A673 (cell line): ENCODE results near the gene DACT3. TPM values are rescaled to one million over a fixed set of nuclear protein-coding genes. Genes with fewer than 3 reads are reported as not detected.

Experiments
- BruUV-seq: library from RNA; stranded (reverse); fragments of 400-500 nt; replicated peaks from 2 replicates; lab custom pipeline; 2021; lab: Mats Ljungman, UMichigan
- CTCF ChIA-PET: fragments of 300-600 bp; sonication (Branson Sonifier 250); formaldehyde crosslinking; loops from one replicate; lab custom pipeline; 2022; ENCODE audit warnings: antibody characterized with exemption; lab: Charles Lee
- POLR2A ChIA-PET: fragments of 300-600 bp; sonication (Branson Sonifier 250); formaldehyde crosslinking; loops from one replicate; lab custom pipeline; 2022; ENCODE audit warnings: antibody characterized with exemption; ENCODE audit not compliant: low non-redundant PET; lab: Charles Lee
- DNase-seq: peaks from one replicate; pipeline ENCODE4 v3.0.0-alpha.2; 2015; ENCODE audit warnings: low spot score
- H3K27ac ChIP-seq: fragments of 200-600 bp; sonication (generic); 2 replicates; pipeline ENCODE4 v1.5.1; 2016; ENCODE audit warnings: mixed run types, low read depth, mild to moderate bottlenecking, mixed read lengths, antibody characterized with exemption, low read length; ENCODE audit not compliant: poor library complexity, severe bottlenecking
- H3K27me3 ChIP-seq: fragments of 200-600 bp; sonication (generic); replicated peaks from 2 replicates; pipeline ENCODE4 v1.6.1; 2017; ENCODE audit warnings: mixed run types, low read depth, mild to moderate bottlenecking, mixed read lengths, antibody characterized with exemption, low read length; ENCODE audit not compliant: insufficient read depth, poor library complexity
- H3K36me3 ChIP-seq: fragments of 200-600 bp; sonication (generic); 2 replicates; pipeline ENCODE4 v1.6.1; 2016; ENCODE audit warnings: mixed run types, mild to moderate bottlenecking, mixed read lengths, antibody characterized with exemption, low read length; ENCODE audit not compliant: insufficient read depth, poor library complexity, severe bottlenecking
- H3K4me1 ChIP-seq: fragments of 200-600 bp; sonication (generic); 2 replicates; pipeline ENCODE4 v1.6.1; 2017; ENCODE audit warnings: mixed run types, mild to moderate bottlenecking, mixed read lengths, antibody characterized with exemption, low read length; ENCODE audit not compliant: insufficient read depth, poor library complexity, severe bottlenecking
- H3K4me3 ChIP-seq: fragments of 200-600 bp; sonication (generic); 2 replicates; pipeline ENCODE4 v1.5.1; 2016; ENCODE audit warnings: low read depth, mixed run types, mild to moderate bottlenecking, mixed read lengths, low read length; ENCODE audit not compliant: poor library complexity, severe bottlenecking
- H3K9me3 ChIP-seq: fragments of 200-600 bp; sonication (generic); 2 replicates; pipeline ENCODE4 v1.6.1; 2016; ENCODE audit warnings: mixed run types, low read depth, mild to moderate bottlenecking, mixed read lengths, antibody characterized with exemption, low read length; ENCODE audit not compliant: poor library complexity, severe bottlenecking
- EZH2 ChIP-seq: fragments of 200-600 bp; sonication (generic); IDR thresholded peaks from 2 replicates; pipeline ENCODE4 v1.6.1; 2017; ENCODE audit warnings: borderline replicate concordance, low read depth, mild to moderate bottlenecking, mixed read lengths, antibody characterized with exemption, low read length; ENCODE audit not compliant: poor library complexity, severe bottlenecking
- intact Hi-C: fragments of 100-400 bp; cut with micrococcal nuclease; formaldehyde crosslinking; loops from one replicate; pipeline ENCODE4 v1.10.0; 2022; ENCODE audit not compliant: unreplicated experiment
- total RNA-seq: library from RNA; stranded (reverse); gene quantifications from 2 replicates; pipeline ENCODE4 v1.2.3, GENCODE V29; 2021
- TF ChIP-seq, protein P1 (sequence below): fragments of 300-800, 200-600 bp; sonication (generic); conservative IDR thresholded peaks from 2 replicates; pipeline ENCODE4 v1.5.1; 2017; ENCODE audit warnings: low read depth, mild to moderate bottlenecking, antibody characterized with exemption, low read length, moderate library complexity, mixed read lengths

The DACT3 gene
- total RNA-seq, 1 experiment from 2014 or later = 0.32 TPM

DNA sequence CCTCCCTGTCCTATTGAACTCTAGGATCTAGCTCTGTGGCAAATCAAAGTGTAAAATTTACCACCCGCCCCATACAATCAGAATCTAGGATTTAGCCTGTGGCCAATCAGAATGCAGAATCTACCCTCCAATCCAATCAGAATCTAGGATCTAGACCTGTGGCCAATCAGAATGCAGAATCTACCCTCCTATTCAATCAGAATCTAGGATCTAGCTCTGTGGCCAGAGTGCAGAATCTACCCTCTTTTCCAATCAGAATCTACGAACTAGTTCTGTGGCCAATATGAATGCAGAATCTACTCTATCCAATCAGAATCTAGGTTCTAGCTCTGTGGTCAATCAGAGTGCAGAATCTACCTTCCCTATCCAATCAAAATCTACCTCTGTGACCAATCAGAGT, 30.1 kb upstream of the DACT3 start:
- BruUV-seq = no TSS peak
- no peak for TF ChIP-seq EZH2
- TF ChIP-seq, protein P1, sequence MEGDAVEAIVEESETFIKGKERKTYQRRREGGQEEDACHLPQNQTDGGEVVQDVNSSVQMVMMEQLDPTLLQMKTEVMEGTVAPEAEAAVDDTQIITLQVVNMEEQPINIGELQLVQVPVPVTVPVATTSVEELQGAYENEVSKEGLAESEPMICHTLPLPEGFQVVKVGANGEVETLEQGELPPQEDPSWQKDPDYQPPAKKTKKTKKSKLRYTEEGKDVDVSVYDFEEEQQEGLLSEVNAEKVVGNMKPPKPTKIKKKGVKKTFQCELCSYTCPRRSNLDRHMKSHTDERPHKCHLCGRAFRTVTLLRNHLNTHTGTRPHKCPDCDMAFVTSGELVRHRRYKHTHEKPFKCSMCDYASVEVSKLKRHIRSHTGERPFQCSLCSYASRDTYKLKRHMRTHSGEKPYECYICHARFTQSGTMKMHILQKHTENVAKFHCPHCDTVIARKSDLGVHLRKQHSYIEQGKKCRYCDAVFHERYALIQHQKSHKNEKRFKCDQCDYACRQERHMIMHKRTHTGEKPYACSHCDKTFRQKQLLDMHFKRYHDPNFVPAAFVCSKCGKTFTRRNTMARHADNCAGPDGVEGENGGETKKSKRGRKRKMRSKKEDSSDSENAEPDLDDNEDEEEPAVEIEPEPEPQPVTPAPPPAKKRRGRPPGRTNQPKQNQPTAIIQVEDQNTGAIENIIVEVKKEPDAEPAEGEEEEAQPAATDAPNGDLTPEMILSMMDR = no peak
- H3K27ac ChIP-seq = no peak overlapping the region
- H3K4me3 ChIP-seq = no peak overlapping the region
- intact Hi-C loops = no loop called here
- no peaks in the 10 kb centered on the region for H3K27me3 ChIP-seq
- H3K9me3 ChIP-seq = no peaks in the 10 kb centered on the region
- no peaks in the 10 kb centered on the region for H3K4me1 ChIP-seq
- H3K36me3 ChIP-seq = peaks cover 65% of the 10 kb centered on the region
- POLR2A ChIA-PET = no interaction called here
- CTCF ChIA-PET = interaction anchor here (0.5 kb wide), 1 partner anchor 138 kb away, joined by 3 read pairs; no protein-coding TSS in a partner anchor
- DNase-seq = no peak

DNA sequence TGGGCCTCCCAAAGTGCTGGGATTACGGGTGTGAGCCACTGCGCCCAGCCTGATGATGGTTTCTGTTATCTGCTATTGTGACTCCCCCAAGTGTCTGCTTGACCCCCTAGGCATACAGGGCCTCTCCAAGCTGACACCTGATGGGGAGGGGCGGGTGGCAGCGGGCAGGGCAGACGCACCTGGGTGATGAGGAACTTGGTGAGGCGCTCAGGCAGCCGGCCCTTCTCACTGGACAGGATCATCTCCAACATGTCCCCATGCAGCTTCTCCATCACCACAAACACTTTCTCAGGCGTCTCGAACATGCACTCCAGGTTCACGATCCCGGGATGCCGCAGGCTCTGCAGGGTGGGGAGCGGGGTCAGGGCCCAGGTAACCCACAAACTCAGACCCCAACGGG, 28.4 kb upstream of the DACT3 start:
- H3K27ac ChIP-seq = no peak overlapping the region
- CTCF ChIA-PET = no interaction called here
- POLR2A ChIA-PET = no interaction called here

DNA sequence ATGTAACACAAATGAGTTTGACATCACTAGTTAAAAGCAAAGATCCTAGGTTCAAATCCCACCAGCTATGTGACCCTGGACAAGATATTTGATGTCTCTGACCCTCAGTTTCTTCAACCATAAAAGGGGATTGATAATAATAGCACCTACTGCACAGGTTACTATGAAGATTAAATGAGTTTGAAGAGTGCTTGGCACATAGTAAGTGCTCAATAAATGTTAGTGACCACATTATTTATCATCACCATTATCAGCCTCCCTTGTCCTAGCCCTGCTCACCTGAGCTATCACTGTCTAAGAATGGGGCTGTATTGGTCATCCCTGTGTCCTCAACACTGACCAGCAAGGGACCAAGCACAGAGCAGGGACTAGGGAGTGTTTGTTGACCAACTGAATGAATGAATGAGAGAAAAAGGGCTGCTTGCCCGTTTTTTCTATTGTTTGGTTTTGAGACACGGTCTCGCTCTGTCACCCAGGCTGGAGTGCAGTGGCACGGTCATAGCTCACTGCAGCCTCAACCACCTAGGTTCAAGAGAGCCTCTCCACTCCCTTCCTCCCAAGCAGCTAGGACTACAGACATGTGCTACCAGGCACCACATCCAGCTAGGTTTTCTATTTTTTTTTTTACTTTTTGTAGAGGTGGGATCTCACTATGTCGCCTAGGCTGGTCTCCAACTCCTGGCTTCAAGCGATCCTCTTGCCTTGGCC, 26.6 kb upstream of the DACT3 start:
- no peak for DNase-seq
- Histone ChIP-seq H3K9me3 (no peaks in the 10 kb centered on the region), H3K4me3 (no peak overlapping the region), H3K4me1 (no peaks in the 10 kb centered on the region), H3K36me3 (peaks cover 57% of the 10 kb centered on the region), H3K27me3 (no peaks in the 10 kb centered on the region), H3K27ac (no peak overlapping the region)
- ChIA-PET CTCF (no interaction called here), POLR2A (no interaction called here)
- BruUV-seq = no TSS peak
- intact Hi-C loops = no loop called here
- TF ChIP-seq EZH2 = no peak
- TF ChIP-seq, protein P1 = no peak

More for the DNA sequence above, 28.4 kb upstream of the DACT3 start:
- H3K27me3 ChIP-seq = no peaks in the 10 kb centered on the region
- intact Hi-C loops = no loop called here
- H3K4me1 ChIP-seq = no peaks in the 10 kb centered on the region
- no peak for TF ChIP-seq EZH2
- TF ChIP-seq, protein P1 = no peak
- H3K4me3 ChIP-seq = no peak overlapping the region
- peaks cover 70% of the 10 kb centered on the region for H3K36me3 ChIP-seq
- DNase-seq = no peak
- no peaks in the 10 kb centered on the region for H3K9me3 ChIP-seq
- BruUV-seq = no TSS peak
